AML-193 (cell line): ENCODE results near the gene IGSF6.
"Not testable (repeated sequence)": the region's sequence is repeated elsewhere in the genome, so short reads cannot be mapped to it uniquely, and the experiment has no call there.

Experiments
- DNase-seq, 2 experiments: peaks; one replicate each; lab custom pipeline; 2025; lab: John Stamatoyannopoulos, UW

Gene IGSF6

GRCh38 chr16:21629616-21630539 is 22.5 kb downstream of the IGSF6 start:
- DNase-seq: not testable (repeated sequence)

GRCh38 chr16:21628772-21629171 is 23.6 kb downstream of the IGSF6 start:
- no peak for DNase-seq

- DNase-seq: no peak
Observed at GRCh38 chr16:21628121-21628726, 24.2 kb downstream of the IGSF6 start.

- DNase-seq: peak; percentile 97 to 99
Observed at GRCh38 chr16:21626659-21627277, 25.6 kb downstream of the IGSF6 start.

- no peak for DNase-seq
Observed at GRCh38 chr16:21625026-21625425, 27.4 kb downstream of the IGSF6 start.

GRCh38 chr16:21622545-21622944 is 29.9 kb downstream of the IGSF6 start:
- DNase-seq: no peak

- peak; percentile 28 to 39 for DNase-seq
Observed at GRCh38 chr16:21620592-21620991, 31.8 kb downstream of the IGSF6 start.

GRCh38 chr16:21619765-21620425 is 32.5 kb downstream of the IGSF6 start:
- DNase-seq: no peak

GRCh38 chr16:21618281-21618680 is 34.1 kb downstream of the IGSF6 start:
- no peak for DNase-seq

GRCh38 chr16:21617607-21618006 is 34.8 kb downstream of the IGSF6 start:
- no peak for DNase-seq

GRCh38 chr16:21614896-21615295 is 37.5 kb downstream of the IGSF6 start:
- no peak for DNase-seq

GRCh38 chr16:21613781-21614180 is 38.6 kb downstream of the IGSF6 start:
- no peak for DNase-seq

GRCh38 chr16:21613361-21613760 is 39.0 kb downstream of the IGSF6 start:
- no peak for DNase-seq

- peak; percentile 72 to 80 for DNase-seq
Observed at GRCh38 chr16:21611556-21612384, 40.6 kb downstream of the IGSF6 start.

GRCh38 chr16:21611198-21611555 is 41.2 kb downstream of the IGSF6 start:
- peak; percentile 44 to 60 for DNase-seq

- DNase-seq: no peak
Observed at GRCh38 chr16:21610766-21611165, 41.6 kb downstream of the IGSF6 start.

- DNase-seq: no peak
Observed at GRCh38 chr16:21610006-21610544, 42.3 kb downstream of the IGSF6 start.

- peak; percentile 94 to 97 for DNase-seq
Observed at GRCh38 chr16:21608639-21609328, 43.6 kb downstream of the IGSF6 start.

GRCh38 chr16:21605848-21606247 is 46.6 kb downstream of the IGSF6 start:
- not testable (repeated sequence) for DNase-seq

GRCh38 chr16:21603928-21604327 is 48.5 kb downstream of the IGSF6 start:
- peak; percentile 40 to 54 for DNase-seq

GRCh38 chr16:21602785-21603184 is 49.6 kb downstream of the IGSF6 start:
- no peak for DNase-seq
